ENCODE measurements around the gene MACROD2. TPM values are rescaled to one million over a fixed set of nuclear protein-coding genes. Genes with fewer than 3 reads are reported as not detected.

Gene MACROD2
- total RNA-seq, 1 donor from 2014 or later, result 0.46 TPM

DNA sequence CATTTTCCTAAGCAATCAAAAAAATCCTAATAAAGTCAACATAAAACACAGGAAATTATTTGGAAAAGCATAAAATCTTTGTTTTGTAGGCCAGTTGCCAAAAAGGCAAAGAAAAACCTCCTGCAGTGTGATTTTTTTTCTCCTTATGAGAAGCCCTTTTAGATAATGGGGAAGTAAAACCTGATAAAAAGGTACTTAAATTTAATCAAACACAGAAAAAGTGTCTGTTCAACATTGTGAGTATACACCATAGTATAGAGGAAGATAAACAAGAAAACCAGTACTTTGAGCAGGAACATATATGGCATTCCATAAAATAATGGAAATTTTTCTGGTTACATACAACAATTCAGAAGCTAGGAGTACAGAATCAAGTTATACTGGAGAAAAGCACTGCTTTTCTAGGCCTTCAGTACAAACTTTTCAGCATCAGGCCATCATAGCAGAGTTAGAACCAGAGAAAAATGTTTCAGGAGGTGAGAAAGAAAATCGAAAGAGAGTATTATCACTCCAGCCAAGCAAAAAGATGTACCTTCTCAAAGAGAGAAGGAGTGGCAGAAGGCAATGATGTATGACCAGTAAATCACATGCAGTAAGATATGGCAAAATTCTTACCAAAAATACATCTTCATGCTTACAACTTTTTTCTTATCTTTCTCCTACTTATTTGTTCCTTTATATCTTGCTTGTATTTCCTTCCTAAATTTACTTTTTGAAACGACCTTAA, 2083.0 kb downstream of the MACROD2 start:
- no peak for DNase-seq (ENCODE audit: low read depth, low spot score)

DNA sequence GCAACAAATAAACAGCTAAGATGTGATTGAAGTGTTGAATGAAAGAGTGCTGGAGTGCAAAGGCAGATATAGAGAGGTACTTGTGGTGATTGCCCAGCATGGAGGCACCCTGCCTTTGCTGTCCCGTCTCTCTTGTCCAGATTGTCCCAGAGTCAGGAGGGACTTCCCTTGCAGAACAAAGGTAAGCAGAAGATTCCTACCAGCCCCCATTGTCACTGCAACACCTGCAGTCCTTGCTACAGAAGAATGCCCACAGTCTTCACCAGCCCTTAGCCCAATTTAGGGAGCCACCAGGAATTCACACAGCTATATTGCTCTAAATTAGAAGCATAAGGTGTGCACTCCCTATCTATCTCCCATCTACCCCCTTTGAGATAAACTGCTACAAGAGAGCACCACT, 2086.1 kb downstream of the MACROD2 start:
- no peak for DNase-seq (ENCODE audit: low read depth, low spot score)

- no peak for DNase-seq (ENCODE audit: low read depth, low spot score)
These were observed 2086.8 kb downstream of the MACROD2 start for GRCh38 chr20:16082051-16082550.

GRCh38 chr20:16083639-16084280, 2088.4 kb downstream of the MACROD2 start:
- DNase-seq (ENCODE audit: low read depth, low spot score), result no peak

DNA sequence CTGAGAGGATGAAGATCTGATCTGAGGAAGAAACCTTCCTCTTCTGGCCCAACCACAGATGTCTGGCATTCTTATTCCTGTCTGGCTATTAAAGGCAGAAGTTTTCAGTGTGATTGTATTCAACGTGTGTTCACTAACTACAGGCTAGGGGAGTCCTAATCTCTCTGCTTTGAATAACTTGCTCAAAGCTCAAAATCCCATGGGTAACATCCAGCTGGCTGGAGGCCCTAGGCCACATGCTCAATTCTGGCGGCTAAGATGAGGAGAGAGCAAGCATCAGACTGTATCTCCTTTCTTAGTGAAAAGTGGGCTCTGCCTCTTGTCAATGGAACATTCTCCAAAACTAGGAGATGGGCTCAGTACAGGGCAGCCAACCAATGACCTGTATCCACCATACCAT, 2099.9 kb downstream of the MACROD2 start:
- DNase-seq (ENCODE audit: low read depth, low spot score), result no peak

- no peak for DNase-seq (ENCODE audit: low read depth, low spot score)
These were observed 2101.5 kb downstream of the MACROD2 start for GRCh38 chr20:16096756-16097326.

DNA sequence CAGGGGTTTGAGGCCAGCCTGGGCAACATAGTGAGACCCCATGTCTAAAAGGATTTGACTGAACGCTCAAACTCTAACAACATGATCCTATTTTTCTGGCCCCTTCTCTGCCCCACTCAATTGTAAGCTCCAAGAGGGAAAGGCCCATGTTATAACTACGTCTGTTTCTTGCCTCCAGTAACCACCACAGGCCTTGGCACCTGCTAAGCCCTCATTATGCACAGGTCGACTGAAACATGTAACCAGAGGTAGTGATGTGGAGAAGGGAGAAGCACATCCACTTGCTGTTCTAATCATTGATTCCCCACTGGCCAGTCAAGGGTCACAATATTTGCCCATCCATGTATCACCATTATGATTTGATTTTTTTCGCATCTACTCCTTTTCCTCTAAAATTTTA, 2102.5 kb downstream of the MACROD2 start:
- no peak for DNase-seq (ENCODE audit: low read depth, low spot score)

- DNase-seq (ENCODE audit: low read depth, low spot score), result no peak
These were observed 2103.7 kb downstream of the MACROD2 start for GRCh38 chr20:16098890-16099639.

DNA sequence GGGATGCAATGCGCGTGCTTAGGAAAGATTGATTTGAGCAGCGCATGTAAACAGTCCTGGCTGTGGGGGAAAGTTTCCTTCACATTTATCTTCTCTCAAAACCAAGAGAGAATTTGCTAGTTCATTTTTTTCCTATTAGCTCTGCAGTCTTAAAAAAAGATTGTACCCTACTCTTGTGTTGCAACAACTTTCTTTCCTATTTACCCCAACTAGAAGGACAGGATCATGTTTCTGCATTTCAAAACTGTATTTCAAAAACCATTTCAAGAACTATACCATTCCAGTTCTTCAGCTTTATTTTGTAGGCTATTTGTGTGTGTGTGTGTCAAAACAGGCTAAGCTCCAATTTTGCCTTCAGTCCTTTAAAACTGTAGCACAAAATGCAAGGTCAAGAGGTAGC, 2104.8 kb downstream of the MACROD2 start:
- no peak for DNase-seq (ENCODE audit: low read depth, low spot score)

- DNase-seq (ENCODE audit: low read depth, low spot score), result no peak
These were observed 2105.5 kb downstream of the MACROD2 start for GRCh38 chr20:16100767-16101166.

Other genes starting within 250 kb of the MACROD2 start
- gene ESF1, start 210.6 kb upstream of the MACROD2 start, total RNA-seq, result 13.9 and 20.4 TPM in 2 replicates
- 15.6 and 22.9 TPM in 2 replicates for gene NDUFAF5, start 210.5 kb upstream of the MACROD2 start, total RNA-seq
- not detected in 2 replicates for gene SEL1L2, start 4.9 kb upstream of the MACROD2 start, total RNA-seq